ENCODE data around the gene ARHGDIA.
A peak's percentile ranks its signal among the peaks of the same experiment; 100 is the strongest.

- TF ChIP-seq POLR2A (IDR thresholded peaks at IDR 0.05; ENCODE audit: low read depth, low read length) (peak; percentile 21; the same call in 1 of the 2 replicates), TAF1 (IDR thresholded peaks at IDR 0.05; ENCODE audit: low read depth, low read length) (no peak), SPI1 (IDR thresholded peaks at IDR 0.05; ENCODE audit: low read depth, low read length) (no peak), POLR2AphosphoS5 (IDR thresholded peaks at IDR 0.05; ENCODE audit: low read depth, low read length) (peak; percentile 40)
These were observed 26.7 kb downstream of the ARHGDIA start for GRCh38 chr17:81844327-81844851.

All from GM12891 (cell line).